WTC11 (cell line): ENCODE results near the gene IL25. TPM values are rescaled to one million over a fixed set of nuclear protein-coding genes. Genes with fewer than 3 reads are reported as not detected.

Source experiments
- ATAC-seq: fragments of 200-7000 bp; cut with Tn5 transposase; 2 replicates; pipeline ENCODE4 v1.10.0; 2021; ENCODE audit warnings: mild to moderate bottlenecking, moderate library complexity
- CTCF ChIA-PET: fragments of 300-600 bp; sonication (Branson Sonifier 250); formaldehyde crosslinking; loops from one replicate; lab custom pipeline; 2021; ENCODE audit warnings: antibody characterized with exemption; lab: Charles Lee
- POLR2A ChIA-PET: fragments of 350-600 bp; sonication (Branson Sonifier 250); formaldehyde crosslinking; loops from one replicate; lab custom pipeline; 2021; ENCODE audit warnings: antibody characterized with exemption; lab: Charles Lee
- DNase-seq: peaks from one replicate; pipeline ENCODE4 v3.0.0; 2021; ENCODE audit warnings: low spot score
- H3K27ac Mint-ChIP-seq: 2 replicates; pipeline ENCODE4 v1.8.0; 2021; ENCODE audit warnings: mixed read lengths
- H3K27me3 Mint-ChIP-seq: 2 replicates; pipeline ENCODE4 v1.8.0; 2021; ENCODE audit warnings: low read depth, mild to moderate bottlenecking, moderate library complexity, mixed read lengths
- H3K36me3 Mint-ChIP-seq: 2 replicates; pipeline ENCODE4 v1.8.0; 2021; ENCODE audit warnings: mixed read lengths
- H3K4me1 Mint-ChIP-seq: 2 replicates; pipeline ENCODE4 v1.8.0; 2022; ENCODE audit warnings: mixed read lengths
- H3K4me3 Mint-ChIP-seq: 2 replicates; pipeline ENCODE4 v1.8.0; 2021; ENCODE audit warnings: mild to moderate bottlenecking, moderate library complexity, mixed read lengths
- H3K9me3 Mint-ChIP-seq: 2 replicates; pipeline ENCODE4 v1.8.0; 2021; ENCODE audit warnings: mixed read lengths
- ELF4 ChIP-seq: sonication (generic); formaldehyde crosslinking; IDR thresholded peaks from 2 replicates; pipeline ENCODE4 v1.8.1; 2022; ENCODE audit warnings: low read depth, mild to moderate bottlenecking, moderate library complexity, missing genetic modification reagents
- FOXJ3 ChIP-seq: sonication (generic); formaldehyde crosslinking; IDR thresholded peaks from 2 replicates; pipeline ENCODE4 v1.9.0; 2021; ENCODE audit warnings: missing genetic modification reagents, mild to moderate bottlenecking, borderline replicate concordance
- NR1H2 ChIP-seq: sonication (generic); formaldehyde crosslinking; IDR thresholded peaks from 2 replicates; pipeline ENCODE4 v1.9.0; 2021; ENCODE audit warnings: mild to moderate bottlenecking, moderate library complexity, missing genetic modification reagents
- NR3C1 ChIP-seq: sonication (generic); formaldehyde crosslinking; conservative IDR thresholded peaks from 2 replicates; pipeline ENCODE4 v1.8.1; 2023; ENCODE audit warnings: low read depth, mild to moderate bottlenecking, missing genetic modification reagents
- RORB ChIP-seq: fragments of 250-450 bp; sonication (Bioruptor Pico); IDR thresholded peaks from 2 replicates; pipeline ENCODE4 v1.9.0; 2021; ENCODE audit warnings: mild to moderate bottlenecking
- SMAD4 ChIP-seq: sonication (generic); formaldehyde crosslinking; IDR thresholded peaks from 2 replicates; pipeline ENCODE4 v1.8.0; 2022; ENCODE audit warnings: mild to moderate bottlenecking, missing genetic modification reagents
- SP1 ChIP-seq: sonication (generic); formaldehyde crosslinking; conservative IDR thresholded peaks from 2 replicates; pipeline ENCODE4 v1.8.1; 2022; ENCODE audit warnings: missing genetic modification reagents
- TEAD1 ChIP-seq: sonication (generic); formaldehyde crosslinking; IDR thresholded peaks from 2 replicates; pipeline ENCODE4 v1.8.0; 2022; ENCODE audit warnings: mild to moderate bottlenecking, missing genetic modification reagents
- TEAD4 ChIP-seq: sonication (generic); formaldehyde crosslinking; IDR thresholded peaks from 2 replicates; pipeline ENCODE4 v1.8.0; 2022; ENCODE audit warnings: mild to moderate bottlenecking, missing genetic modification reagents
- TP53 ChIP-seq: sonication (generic); formaldehyde crosslinking; IDR thresholded peaks from 2 replicates; pipeline ENCODE4 v1.8.1; 2023; ENCODE audit warnings: mild to moderate bottlenecking, missing genetic modification reagents
- ZNF396 ChIP-seq: fragments of 250-450 bp; sonication (Bioruptor Pico); IDR thresholded peaks from 2 replicates; pipeline ENCODE4 v1.8.0; 2021; ENCODE audit warnings: mild to moderate bottlenecking, moderate library complexity, borderline replicate concordance
- total RNA-seq: library from RNA; stranded (reverse); gene quantifications from 3 replicates; pipeline ENCODE4 v1.2.3, GENCODE V29; 2021
- TF ChIP-seq, protein P1 (sequence below): sonication (generic); formaldehyde crosslinking; IDR thresholded peaks from 2 replicates; pipeline ENCODE4 v1.8.0; 2023; ENCODE audit warnings: mild to moderate bottlenecking, missing genetic modification reagents
- TF ChIP-seq, protein P2 (sequence below): sonication (generic); formaldehyde crosslinking; conservative IDR thresholded peaks from 2 replicates; pipeline ENCODE4 v1.8.1; 2022; ENCODE audit warnings: mild to moderate bottlenecking, missing genetic modification reagents
- TF ChIP-seq, protein P3 (sequence below): sonication (generic); formaldehyde crosslinking; IDR thresholded peaks from 2 replicates; pipeline ENCODE4 v1.8.1; 2023; ENCODE audit warnings: mild to moderate bottlenecking, moderate library complexity, missing genetic modification reagents
- TF ChIP-seq, protein P4 (sequence below): fragments of 250-450 bp; sonication (Bioruptor Pico); IDR thresholded peaks from 2 replicates; pipeline ENCODE4 v1.9.0; 2021; ENCODE audit warnings: mild to moderate bottlenecking
- TF ChIP-seq, protein P5 (sequence below): sonication (generic); formaldehyde crosslinking; IDR thresholded peaks from 2 replicates; pipeline ENCODE4 v1.8.1; 2022; ENCODE audit warnings: missing genetic modification reagents, borderline replicate concordance
- TF ChIP-seq, protein P6 (sequence below): fragments of 250-450 bp; sonication (Bioruptor Pico); conservative IDR thresholded peaks from 2 replicates; pipeline ENCODE4 v1.9.0; 2021; ENCODE audit warnings: mild to moderate bottlenecking
- TF ChIP-seq, protein P7 (sequence below): sonication (generic); formaldehyde crosslinking; IDR thresholded peaks from 2 replicates; pipeline ENCODE4 v1.8.0; 2023; ENCODE audit warnings: missing genetic modification reagents
- TF ChIP-seq, protein P8 (sequence below): sonication (generic); formaldehyde crosslinking; IDR thresholded peaks from 2 replicates; pipeline ENCODE4 v1.8.0; 2022; ENCODE audit warnings: mild to moderate bottlenecking, missing genetic modification reagents
- TF ChIP-seq, protein P9 (sequence below): fragments of 200-600 bp; IDR thresholded peaks from 2 replicates; pipeline ENCODE4 v1.8.0; 2022; ENCODE audit warnings: antibody characterized with exemption

IL25 gene
- total RNA-seq, 1 experiment from 2014 or later = 0.24 TPM

DNA sequence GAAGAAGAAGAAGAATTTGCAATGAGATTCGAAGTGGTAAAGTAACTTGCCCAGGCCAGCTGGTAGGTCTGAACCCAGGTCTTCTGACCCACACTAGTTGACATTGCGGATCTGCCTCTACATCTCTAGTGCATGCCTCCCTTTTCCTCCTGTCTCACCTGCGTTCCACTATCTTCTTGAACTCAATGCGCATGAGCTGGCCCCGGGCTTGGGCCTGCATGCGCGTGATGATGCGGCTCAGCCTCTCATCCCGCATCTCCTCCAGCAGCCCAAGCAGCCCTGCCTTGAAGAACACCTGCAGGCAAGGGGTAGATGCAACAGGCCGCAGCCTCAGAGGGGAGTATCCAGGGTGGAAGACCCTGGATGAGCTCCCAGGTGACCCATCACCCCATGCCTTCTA lies 23.5 kb downstream of the IL25 start:
- Mint-ChIP-seq H3K27me3 (peaks cover 9% of the 10 kb centered on the region), H3K4me3 (no peak overlapping the region), H3K4me1 (peaks cover 6% of the 10 kb centered on the region), H3K36me3 (no peaks in the 10 kb centered on the region), H3K9me3 (peaks cover 5% of the 10 kb centered on the region), H3K27ac (no peak overlapping the region)
- ChIA-PET POLR2A (no interaction called here), CTCF (interaction anchor here (1.9 to 2.6 kb wide), 2 partner anchors 16 kb away, joined by 6 to 14 read pairs; no protein-coding TSS in a partner anchor)
- ATAC-seq (no peak), DNase-seq (no peak)
- TF ChIP-seq RORB (CRISPR knock-in tag) (no peak), NR1H2 (CRISPR knock-in tag) (no peak), SMAD4 (no peak), NR3C1 (CRISPR knock-in tag) (no peak), FOXJ3 (CRISPR knock-in tag) (no peak), TEAD1 (CRISPR knock-in tag) (no peak), TP53 (CRISPR knock-in tag) (no peak), TEAD4 (no peak), ZNF396 (no peak), SP1 (CRISPR knock-in tag) (no peak), ELF4 (CRISPR knock-in tag) (no peak)
- TF ChIP-seq, protein P1, sequence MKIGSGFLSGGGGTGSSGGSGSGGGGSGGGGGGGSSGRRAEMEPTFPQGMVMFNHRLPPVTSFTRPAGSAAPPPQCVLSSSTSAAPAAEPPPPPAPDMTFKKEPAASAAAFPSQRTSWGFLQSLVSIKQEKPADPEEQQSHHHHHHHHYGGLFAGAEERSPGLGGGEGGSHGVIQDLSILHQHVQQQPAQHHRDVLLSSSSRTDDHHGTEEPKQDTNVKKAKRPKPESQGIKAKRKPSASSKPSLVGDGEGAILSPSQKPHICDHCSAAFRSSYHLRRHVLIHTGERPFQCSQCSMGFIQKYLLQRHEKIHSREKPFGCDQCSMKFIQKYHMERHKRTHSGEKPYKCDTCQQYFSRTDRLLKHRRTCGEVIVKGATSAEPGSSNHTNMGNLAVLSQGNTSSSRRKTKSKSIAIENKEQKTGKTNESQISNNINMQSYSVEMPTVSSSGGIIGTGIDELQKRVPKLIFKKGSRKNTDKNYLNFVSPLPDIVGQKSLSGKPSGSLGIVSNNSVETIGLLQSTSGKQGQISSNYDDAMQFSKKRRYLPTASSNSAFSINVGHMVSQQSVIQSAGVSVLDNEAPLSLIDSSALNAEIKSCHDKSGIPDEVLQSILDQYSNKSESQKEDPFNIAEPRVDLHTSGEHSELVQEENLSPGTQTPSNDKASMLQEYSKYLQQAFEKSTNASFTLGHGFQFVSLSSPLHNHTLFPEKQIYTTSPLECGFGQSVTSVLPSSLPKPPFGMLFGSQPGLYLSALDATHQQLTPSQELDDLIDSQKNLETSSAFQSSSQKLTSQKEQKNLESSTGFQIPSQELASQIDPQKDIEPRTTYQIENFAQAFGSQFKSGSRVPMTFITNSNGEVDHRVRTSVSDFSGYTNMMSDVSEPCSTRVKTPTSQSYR (CRISPR knock-in tag) = no peak
- TF ChIP-seq, protein P2, sequence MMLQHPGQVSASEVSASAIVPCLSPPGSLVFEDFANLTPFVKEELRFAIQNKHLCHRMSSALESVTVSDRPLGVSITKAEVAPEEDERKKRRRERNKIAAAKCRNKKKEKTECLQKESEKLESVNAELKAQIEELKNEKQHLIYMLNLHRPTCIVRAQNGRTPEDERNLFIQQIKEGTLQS (CRISPR knock-in tag) = no peak
- TF ChIP-seq, protein P3, sequence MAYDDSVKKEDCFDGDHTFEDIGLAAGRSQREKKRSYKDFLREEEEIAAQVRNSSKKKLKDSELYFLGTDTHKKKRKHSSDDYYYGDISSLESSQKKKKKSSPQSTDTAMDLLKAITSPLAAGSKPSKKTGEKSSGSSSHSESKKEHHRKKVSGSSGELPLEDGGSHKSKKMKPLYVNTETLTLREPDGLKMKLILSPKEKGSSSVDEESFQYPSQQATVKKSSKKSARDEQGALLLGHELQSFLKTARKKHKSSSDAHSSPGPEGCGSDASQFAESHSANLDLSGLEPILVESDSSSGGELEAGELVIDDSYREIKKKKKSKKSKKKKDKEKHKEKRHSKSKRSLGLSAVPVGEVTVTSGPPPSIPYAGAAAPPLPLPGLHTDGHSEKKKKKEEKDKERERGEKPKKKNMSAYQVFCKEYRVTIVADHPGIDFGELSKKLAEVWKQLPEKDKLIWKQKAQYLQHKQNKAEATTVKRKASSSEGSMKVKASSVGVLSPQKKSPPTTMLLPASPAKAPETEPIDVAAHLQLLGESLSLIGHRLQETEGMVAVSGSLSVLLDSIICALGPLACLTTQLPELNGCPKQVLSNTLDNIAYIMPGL (CRISPR knock-in tag) = no peak
- TF ChIP-seq, protein P4, sequence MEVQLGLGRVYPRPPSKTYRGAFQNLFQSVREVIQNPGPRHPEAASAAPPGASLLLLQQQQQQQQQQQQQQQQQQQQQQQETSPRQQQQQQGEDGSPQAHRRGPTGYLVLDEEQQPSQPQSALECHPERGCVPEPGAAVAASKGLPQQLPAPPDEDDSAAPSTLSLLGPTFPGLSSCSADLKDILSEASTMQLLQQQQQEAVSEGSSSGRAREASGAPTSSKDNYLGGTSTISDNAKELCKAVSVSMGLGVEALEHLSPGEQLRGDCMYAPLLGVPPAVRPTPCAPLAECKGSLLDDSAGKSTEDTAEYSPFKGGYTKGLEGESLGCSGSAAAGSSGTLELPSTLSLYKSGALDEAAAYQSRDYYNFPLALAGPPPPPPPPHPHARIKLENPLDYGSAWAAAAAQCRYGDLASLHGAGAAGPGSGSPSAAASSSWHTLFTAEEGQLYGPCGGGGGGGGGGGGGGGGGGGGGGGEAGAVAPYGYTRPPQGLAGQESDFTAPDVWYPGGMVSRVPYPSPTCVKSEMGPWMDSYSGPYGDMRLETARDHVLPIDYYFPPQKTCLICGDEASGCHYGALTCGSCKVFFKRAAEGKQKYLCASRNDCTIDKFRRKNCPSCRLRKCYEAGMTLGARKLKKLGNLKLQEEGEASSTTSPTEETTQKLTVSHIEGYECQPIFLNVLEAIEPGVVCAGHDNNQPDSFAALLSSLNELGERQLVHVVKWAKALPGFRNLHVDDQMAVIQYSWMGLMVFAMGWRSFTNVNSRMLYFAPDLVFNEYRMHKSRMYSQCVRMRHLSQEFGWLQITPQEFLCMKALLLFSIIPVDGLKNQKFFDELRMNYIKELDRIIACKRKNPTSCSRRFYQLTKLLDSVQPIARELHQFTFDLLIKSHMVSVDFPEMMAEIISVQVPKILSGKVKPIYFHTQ (CRISPR knock-in tag) = no peak
- TF ChIP-seq, protein P5, sequence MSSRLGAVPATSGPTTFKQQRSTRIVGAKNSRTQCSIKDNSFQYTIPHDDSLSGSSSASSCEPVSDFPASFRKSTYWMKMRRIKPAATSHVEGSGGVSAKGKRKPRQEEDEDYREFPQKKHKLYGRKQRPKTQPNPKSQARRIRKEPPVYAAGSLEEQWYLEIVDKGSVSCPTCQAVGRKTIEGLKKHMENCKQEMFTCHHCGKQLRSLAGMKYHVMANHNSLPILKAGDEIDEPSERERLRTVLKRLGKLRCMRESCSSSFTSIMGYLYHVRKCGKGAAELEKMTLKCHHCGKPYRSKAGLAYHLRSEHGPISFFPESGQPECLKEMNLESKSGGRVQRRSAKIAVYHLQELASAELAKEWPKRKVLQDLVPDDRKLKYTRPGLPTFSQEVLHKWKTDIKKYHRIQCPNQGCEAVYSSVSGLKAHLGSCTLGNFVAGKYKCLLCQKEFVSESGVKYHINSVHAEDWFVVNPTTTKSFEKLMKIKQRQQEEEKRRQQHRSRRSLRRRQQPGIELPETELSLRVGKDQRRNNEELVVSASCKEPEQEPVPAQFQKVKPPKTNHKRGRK (CRISPR knock-in tag) = no peak
- TF ChIP-seq, protein P6, sequence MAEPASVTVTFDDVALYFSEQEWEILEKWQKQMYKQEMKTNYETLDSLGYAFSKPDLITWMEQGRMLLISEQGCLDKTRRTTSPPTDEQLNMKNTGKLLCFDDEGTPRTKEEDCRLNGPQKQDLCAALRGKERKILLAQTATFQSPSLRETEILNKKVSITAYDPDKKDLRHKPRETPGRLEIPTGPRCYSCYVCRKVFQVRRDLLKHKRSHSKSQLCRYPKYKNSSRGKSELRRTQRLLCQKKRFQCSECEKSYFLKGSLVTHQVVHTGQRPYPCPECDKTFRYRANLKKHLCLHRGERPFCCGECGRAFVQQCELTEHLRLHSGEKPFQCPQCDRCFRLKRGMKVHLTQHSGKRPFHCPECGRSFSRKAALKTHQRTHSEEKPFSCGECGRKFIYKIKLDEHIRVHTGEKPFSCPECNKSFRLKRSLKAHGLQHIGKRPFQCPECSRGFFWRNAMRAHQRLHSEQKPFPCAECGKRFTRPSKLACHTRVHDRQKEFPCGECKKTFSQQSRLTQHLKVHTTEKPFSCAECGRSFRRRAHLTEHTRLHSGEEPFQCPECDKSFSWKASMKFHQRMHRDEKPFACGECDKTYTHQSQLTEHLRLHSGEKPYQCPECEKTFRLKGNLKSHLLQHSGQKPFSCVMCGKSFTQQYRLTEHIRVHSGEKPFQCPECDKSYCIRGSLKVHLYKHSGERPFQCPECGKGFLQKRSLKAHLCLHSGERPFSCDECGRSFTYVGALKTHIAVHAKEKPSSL (CRISPR knock-in tag) = no peak
- TF ChIP-seq, protein P7, sequence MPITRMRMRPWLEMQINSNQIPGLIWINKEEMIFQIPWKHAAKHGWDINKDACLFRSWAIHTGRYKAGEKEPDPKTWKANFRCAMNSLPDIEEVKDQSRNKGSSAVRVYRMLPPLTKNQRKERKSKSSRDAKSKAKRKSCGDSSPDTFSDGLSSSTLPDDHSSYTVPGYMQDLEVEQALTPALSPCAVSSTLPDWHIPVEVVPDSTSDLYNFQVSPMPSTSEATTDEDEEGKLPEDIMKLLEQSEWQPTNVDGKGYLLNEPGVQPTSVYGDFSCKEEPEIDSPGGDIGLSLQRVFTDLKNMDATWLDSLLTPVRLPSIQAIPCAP (CRISPR knock-in tag) = no peak
- TF ChIP-seq, protein P8, sequence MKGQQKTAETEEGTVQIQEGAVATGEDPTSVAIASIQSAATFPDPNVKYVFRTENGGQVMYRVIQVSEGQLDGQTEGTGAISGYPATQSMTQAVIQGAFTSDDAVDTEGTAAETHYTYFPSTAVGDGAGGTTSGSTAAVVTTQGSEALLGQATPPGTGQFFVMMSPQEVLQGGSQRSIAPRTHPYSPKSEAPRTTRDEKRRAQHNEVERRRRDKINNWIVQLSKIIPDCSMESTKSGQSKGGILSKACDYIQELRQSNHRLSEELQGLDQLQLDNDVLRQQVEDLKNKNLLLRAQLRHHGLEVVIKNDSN = no peak
- TF ChIP-seq, protein P9, sequence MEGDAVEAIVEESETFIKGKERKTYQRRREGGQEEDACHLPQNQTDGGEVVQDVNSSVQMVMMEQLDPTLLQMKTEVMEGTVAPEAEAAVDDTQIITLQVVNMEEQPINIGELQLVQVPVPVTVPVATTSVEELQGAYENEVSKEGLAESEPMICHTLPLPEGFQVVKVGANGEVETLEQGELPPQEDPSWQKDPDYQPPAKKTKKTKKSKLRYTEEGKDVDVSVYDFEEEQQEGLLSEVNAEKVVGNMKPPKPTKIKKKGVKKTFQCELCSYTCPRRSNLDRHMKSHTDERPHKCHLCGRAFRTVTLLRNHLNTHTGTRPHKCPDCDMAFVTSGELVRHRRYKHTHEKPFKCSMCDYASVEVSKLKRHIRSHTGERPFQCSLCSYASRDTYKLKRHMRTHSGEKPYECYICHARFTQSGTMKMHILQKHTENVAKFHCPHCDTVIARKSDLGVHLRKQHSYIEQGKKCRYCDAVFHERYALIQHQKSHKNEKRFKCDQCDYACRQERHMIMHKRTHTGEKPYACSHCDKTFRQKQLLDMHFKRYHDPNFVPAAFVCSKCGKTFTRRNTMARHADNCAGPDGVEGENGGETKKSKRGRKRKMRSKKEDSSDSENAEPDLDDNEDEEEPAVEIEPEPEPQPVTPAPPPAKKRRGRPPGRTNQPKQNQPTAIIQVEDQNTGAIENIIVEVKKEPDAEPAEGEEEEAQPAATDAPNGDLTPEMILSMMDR = no peak
